ENCODE results near the gene GABBR2.
"Not testable (repeated sequence)": the region's sequence is repeated elsewhere in the genome, so short reads cannot be mapped to it uniquely, and the experiment has no call there.

GABBR2 gene

GRCh38 chr9:98686961-98687855, 21.5 kb downstream of the GABBR2 start:
- DNase-seq (ENCODE audit: low spot score) = no peak

DNA sequence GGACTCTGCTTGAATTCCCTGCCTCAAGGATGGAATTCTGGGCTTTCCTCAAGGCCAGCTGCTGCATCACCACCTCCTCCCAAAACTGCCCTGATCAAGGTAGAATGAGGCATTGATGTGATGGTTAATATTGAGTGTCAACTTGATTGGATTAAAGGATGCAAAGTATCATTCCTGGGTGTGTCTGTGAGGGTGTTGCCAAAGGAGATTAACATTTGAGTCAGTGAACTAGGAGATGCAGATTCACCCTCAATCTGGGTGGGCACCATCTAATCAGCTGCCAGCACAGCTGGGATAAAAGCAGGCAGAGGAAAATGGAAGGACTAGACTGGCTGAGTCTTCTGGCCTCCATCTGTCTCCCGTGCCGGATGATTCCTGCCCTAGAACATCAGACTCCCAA, 23.9 kb downstream of the GABBR2 start:
- DNase-seq (ENCODE audit: low spot score) = not testable (repeated sequence)

DNA sequence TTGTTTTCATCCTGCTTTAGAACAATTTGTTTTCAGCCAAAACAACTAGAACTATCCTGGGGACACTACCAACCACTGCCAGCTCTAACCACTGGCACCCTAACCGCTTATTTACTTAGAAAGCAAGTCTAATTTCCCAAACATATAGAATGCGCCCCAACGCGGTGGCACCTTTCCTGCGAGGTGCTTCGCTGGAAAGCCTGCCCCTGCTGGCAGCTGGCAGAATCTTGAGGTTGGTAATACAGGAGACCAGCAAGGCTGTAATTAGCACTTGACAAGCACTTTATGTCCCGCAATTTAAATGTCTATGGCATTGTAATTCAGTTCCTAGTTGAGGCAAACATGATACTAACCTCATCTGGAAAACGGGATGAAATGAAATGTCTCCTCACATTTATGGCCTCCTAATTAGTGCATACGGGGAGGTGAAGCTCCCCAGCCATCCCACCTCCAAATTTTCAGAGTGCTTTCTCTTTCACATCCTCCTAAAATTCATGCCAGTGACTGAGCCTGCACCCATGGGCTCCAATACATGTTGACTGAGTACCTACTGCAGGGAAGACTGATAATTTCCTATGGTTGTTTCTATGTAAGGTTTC, 30.4 kb downstream of the GABBR2 start:
- no peak for DNase-seq (ENCODE audit: low spot score)

DNA sequence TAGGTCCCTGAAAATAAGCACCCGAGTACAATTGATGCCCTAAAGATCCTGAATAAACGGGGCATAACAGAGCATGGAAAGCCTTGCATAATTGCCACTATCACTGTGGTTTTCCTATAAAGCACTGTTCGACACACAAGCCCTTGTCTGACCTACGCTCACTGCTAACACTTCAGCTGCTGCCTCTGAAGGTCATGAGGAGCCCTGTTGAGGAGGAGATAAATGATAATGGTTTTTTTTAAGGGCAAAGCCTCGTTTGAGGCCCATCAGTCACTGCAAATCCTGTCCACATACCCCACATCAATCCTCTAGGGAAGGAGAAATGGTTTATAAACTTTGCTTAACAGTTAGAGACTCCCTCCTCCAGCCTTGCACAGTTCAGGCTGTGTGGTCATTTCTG, 35.1 kb downstream of the GABBR2 start:
- no peak for DNase-seq (ENCODE audit: low spot score)

GRCh38 chr9:98667005-98667640, 41.6 kb downstream of the GABBR2 start:
- DNase-seq (ENCODE audit: low spot score) = no peak

DNA sequence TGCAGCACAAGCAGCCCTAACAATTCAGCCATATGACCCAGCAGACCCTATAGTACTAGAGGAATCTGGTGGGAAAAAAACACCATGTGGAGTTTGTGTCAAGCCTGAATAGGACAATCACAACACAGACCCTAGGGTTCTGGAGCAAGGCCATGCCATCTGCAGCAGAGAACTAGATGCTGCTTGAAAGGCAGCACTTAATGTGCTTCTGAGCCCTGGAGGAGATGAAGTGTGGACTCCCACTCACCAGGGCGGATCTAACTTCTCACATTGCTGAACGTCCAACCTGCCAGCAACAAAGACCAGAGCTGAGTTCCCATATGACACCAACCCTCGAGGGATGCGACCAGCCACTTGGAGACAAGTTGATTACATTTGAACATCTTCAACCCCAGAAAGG, 43.2 kb downstream of the GABBR2 start:
- no peak for DNase-seq (ENCODE audit: low spot score)

GRCh38 chr9:98660541-98660940, 48.2 kb downstream of the GABBR2 start:
- DNase-seq (ENCODE audit: low spot score) = no peak

GRCh38 chr9:98658951-98659351, 49.8 kb downstream of the GABBR2 start:
- DNase-seq (ENCODE audit: low spot score) = no peak

DNA sequence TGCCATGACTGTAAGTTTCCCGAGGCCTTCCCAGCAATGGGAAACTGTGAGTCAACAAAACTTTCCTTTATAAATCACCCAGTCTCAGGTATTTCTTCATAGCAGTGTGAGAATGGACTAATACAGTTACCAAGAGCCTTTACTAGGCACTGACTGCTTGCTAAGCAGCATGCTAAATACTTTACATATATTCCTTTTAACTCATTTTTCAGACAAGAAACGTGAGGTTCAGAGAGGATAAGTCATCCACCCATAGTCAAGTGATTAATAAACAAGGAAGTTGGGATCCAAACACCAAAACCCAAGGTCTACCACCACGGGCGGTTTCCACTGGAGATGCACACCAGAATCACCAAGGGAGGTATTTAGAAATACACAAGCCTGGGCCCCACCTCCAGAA, 50.8 kb downstream of the GABBR2 start:
- DNase-seq (ENCODE audit: low spot score) = no peak

DNA sequence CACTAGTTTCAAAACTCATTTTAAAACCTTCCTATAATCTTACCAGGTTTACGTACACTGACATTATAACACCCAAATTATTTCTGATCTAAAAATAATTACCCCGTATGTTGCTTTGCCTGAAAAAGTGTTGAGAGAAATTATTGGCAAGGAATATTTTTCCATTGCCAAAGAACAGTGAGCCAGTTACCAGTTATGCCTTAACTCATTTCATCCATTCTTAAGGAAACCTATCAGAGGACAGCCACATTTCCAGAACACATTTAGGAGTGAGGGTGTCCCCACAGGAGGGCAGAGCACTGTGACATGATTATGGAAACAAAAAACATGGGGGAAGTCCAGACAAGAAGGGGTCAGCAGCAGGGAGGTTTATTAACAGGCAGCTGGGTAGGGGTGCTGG, 52.2 kb downstream of the GABBR2 start:
- no peak for DNase-seq (ENCODE audit: low spot score)

GRCh38 chr9:98655428-98655827, 53.3 kb downstream of the GABBR2 start:
- not testable (repeated sequence) for DNase-seq (ENCODE audit: low spot score)

- no peak for DNase-seq (ENCODE audit: low spot score)
These were observed 54.5 kb downstream of the GABBR2 start for GRCh38 chr9:98654247-98654646.

GRCh38 chr9:98652741-98653140, 56.0 kb downstream of the GABBR2 start:
- DNase-seq (ENCODE audit: low spot score) = no peak

DNA sequence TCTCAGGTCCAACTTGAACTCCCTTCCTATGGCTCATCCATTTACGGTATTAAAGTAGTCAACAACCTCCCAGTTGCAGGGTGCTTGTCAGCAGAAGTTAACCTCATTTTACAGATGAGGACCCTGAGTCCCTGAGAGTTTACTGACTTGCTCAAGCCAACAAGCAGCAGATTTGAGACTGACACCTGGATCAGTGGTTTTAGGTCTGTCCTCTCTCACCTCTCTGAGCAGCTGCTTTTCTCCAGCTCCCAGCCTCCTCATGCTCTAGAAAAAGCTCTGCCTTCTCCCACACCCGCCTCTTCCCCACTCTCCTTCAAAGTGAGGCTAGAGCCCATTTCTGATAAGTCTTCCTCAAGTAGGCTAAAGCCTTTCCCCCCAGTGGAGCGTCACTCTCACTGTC, 56.4 kb downstream of the GABBR2 start:
- DNase-seq (ENCODE audit: low spot score) = no peak

DNA sequence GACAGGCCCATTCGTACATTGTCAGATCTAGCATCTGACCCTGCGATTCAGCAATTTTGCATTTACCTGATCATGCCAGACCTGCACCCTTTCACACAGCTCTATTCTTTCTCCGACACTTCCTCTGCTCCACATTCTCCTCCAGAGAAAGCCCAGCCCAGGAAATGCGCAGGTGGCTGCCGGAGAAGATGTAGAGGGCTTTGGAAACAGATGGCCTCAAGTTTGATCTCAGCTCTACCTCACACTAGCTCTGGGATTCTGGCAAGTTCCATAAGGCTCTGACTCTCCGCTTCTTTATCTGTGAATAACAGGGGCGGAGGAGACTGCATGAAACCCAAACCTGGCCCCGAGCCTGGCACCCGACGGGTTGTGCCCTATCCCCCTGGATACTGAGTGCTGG, 61.5 kb downstream of the GABBR2 start:
- no peak for DNase-seq (ENCODE audit: low spot score)

DNA sequence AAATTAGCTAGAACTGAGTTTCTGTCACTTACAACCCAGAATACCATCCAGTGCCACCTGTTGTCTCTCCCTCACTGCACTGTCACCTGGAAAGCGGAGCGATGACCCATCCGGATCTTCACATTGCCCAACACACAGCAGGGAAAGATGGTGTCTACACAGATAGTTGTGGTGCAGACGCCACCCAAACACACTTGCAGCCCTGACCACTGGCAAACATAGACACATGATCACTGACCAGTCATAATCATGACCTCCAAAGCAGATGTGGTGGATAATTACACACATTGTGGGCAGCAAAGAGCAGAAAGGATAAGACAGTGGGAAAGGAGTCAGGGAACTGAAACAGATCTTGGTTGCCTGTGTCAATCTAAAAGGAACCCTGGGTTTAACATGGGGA, 64.7 kb downstream of the GABBR2 start:
- no peak for DNase-seq (ENCODE audit: low spot score)

DNA sequence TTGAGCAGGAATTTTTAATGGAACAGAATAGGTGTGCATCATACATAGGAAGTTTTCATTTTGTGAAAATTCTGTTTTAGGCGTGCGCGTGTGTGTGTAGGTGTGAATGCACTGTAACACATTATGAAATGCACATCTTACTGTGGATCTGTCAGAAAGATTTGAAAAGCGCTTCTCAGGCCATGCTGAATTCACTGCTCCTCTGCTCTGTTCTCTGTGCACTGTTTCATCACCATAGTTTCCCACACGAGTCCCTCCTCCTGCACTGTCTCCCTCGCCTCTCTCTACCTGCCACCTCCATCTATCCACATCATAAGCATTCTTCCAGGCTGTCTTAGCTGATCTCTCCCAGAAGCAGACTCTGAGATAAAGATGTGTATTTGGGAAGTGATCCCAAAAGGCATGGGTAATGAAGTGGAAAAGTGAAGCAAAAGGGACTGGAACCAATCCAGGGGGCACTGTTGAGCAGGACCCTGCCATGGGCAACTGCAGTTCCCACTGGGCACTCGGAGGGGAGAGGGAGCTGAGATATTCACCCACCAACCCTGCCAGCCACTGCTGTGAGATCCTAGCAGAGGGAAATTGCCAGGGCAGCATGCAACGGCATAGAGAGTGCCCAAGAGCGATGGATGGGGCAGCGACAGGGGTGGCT, 65.9 kb downstream of the GABBR2 start:
- DNase-seq (ENCODE audit: low spot score) = no peak

GRCh38 chr9:98641695-98642094, 67.0 kb downstream of the GABBR2 start:
- DNase-seq (ENCODE audit: low spot score) = no peak

DNA sequence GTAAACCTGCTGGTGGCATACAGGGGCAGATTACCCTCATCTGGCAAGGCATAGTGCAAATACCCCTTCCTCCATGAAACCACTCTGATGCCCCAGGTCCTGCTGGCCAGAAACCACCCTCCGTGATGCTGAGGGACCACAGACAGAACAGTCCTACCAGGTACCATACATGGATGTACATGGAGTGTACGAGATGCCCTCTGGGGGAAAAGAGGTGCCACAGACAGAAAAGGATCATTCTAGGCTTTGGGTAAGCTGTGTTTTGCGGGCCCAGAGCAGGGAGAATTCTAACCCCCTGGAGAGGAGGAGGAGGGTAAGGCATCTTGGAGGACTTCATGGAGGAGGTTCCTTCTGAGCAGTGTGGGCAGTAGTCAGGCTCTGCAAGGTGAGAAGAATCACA, 68.3 kb downstream of the GABBR2 start:
- DNase-seq (ENCODE audit: low spot score) = no peak

DNA sequence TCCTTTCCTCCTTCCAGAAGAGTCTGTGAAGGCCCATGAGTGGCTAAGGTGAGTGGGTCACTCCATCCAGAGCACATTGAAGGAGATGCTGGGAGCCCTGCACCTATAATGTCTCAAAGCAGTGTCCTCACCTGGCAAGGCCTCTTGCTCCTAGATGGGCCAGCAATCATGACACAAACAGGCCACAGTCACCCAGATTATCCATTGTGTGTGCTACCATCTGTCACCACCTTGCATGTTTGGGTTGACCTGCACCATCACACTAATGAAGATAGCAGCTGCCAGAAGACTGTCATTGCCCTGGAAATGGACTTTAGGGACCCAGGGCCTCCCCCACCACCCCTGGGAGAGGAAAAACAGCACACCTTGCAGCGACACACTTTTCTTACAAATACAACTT, 69.6 kb downstream of the GABBR2 start:
- no peak for DNase-seq (ENCODE audit: low spot score)

- no peak for DNase-seq (ENCODE audit: low spot score)
These were observed 71.4 kb downstream of the GABBR2 start for GRCh38 chr9:98637381-98637780.

GRCh38 chr9:98635374-98635773, 73.4 kb downstream of the GABBR2 start:
- no peak for DNase-seq (ENCODE audit: low spot score)

Measured in left forelimb (tissue), 1 donor.